ENCODE measurements around the gene SELENON. TPM values are rescaled to one million over a fixed set of nuclear protein-coding genes. Genes with fewer than 3 reads are reported as not detected.

Gene SELENON
- polyA plus RNA-seq, 2 of the 4 experiments (the other 2 are of a cell fraction): 16.6 to 41.1 TPM

GRCh38 chr1:25816112-25816718 lies 16.2 kb downstream of the SELENON start:
- ATAC-seq (no peak), DNase-seq (ENCODE audit: low read depth in 1 of 2, low spot score in 1 of 2) (no peak), FAIRE-seq (no peak)
- Histone ChIP-seq H3K27ac (no peak overlapping the region), H3K4me1 (peaks cover 12% of the 10 kb centered on the region), H3K9me3 (no peaks in the 10 kb centered on the region), H3K4me2 (no peak overlapping the region), H3K4me3 (no peak overlapping the region)
- 94% methylated on average over 14 of the region's 15 CpGs for WGBS (ENCODE audit: missing lambda C conversion rate)
- ChIA-PET CTCF (no interaction called here), POLR2A (no interaction called here)
- TF ChIP-seq KDM5A (IDR thresholded peaks at IDR 0.05) (no peak), ELK1 (IDR thresholded peaks at IDR 0.05; ENCODE audit: low read depth, low read length) (no peak), EHF (CRISPR knock-in tag; IDR thresholded peaks at IDR 0.05) (no peak), CBX2 (IDR thresholded peaks at IDR 0.05; ENCODE audit: borderline replicate concordance, low read depth) (no peak), CHD4 (IDR thresholded peaks at IDR 0.05; ENCODE audit: borderline replicate concordance) (no peak), RAD21 (conservative IDR thresholded peaks at IDR 0.05 in 1 of 2, IDR thresholded peaks at IDR 0.05 in 1 of 2) (no peak), CHD2 (IDR thresholded peaks at IDR 0.05; ENCODE audit: low read length, partially characterized antibody) (no peak), JUN (IDR thresholded peaks at IDR 0.05) (no peak), ESRRA (IDR thresholded peaks at IDR 0.05; ENCODE audit: borderline replicate concordance, low read length) (no peak), ZSCAN20 (CRISPR knock-in tag; IDR thresholded peaks at IDR 0.05) (no peak), GATA3 (IDR thresholded peaks at IDR 0.05; ENCODE audit: borderline replicate concordance) (no peak), RNF2 (IDR thresholded peaks at IDR 0.05; ENCODE audit: borderline replicate concordance, low read depth) (no peak), ZFP36 (IDR thresholded peaks at IDR 0.05; ENCODE audit: borderline replicate concordance, partially characterized antibody) (no peak)

- DNase-seq (ENCODE audit: low read depth in 1 of 2, low spot score in 1 of 2) (no peak), FAIRE-seq (no peak)
- no peak overlapping the region for H3K4me3 ChIP-seq
Measured at GRCh38 chr1:25817840-25818501, 18.0 kb downstream of the SELENON start.

More at GRCh38 chr1:25817840-25818501, 18.0 kb downstream of the SELENON start:
- WGBS (ENCODE audit: missing lambda C conversion rate): 49% methylated on average over 3 of the region's 8 CpGs
- 0 out of 6 replicates have a peak overlapping the region, but pooled peaks of 1 of the 2 experiments have one; percentile 13 for H3K27ac ChIP-seq
- ChIA-PET CTCF (interaction anchor here (1.0 kb wide), 1 partner anchor 181 kb away, joined by 3 read pairs; no protein-coding TSS in a partner anchor), POLR2A (no interaction called here)
- ATAC-seq: no peak
- no peak for TF ChIP-seq RFX5 (IDR thresholded peaks at IDR 0.05)
- TF ChIP-seq SMC3 (IDR thresholded peaks at IDR 0.05): no peak
- TF ChIP-seq HOXB5 (CRISPR knock-in tag; IDR thresholded peaks at IDR 0.05): no peak
- TF ChIP-seq RARB (CRISPR knock-in tag; IDR thresholded peaks at IDR 0.05): no peak
- no peak for TF ChIP-seq TFCP2L1 (CRISPR knock-in tag; IDR thresholded peaks at IDR 0.05)
- TF ChIP-seq HOXA7 (CRISPR knock-in tag; IDR thresholded peaks at IDR 0.05): no peak
- no peak for TF ChIP-seq ELK1 (IDR thresholded peaks at IDR 0.05; ENCODE audit: low read depth, low read length)
- TF ChIP-seq HDAC2 (IDR thresholded peaks at IDR 0.05): no peak
- TF ChIP-seq HEYL (CRISPR knock-in tag; IDR thresholded peaks at IDR 0.05): no peak
- TF ChIP-seq, protein P1, sequence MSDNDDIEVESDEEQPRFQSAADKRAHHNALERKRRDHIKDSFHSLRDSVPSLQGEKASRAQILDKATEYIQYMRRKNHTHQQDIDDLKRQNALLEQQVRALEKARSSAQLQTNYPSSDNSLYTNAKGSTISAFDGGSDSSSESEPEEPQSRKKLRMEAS (IDR thresholded peaks at IDR 0.05): no peak
- TF ChIP-seq ESRRA (IDR thresholded peaks at IDR 0.05; ENCODE audit: borderline replicate concordance, low read length): no peak
- TF ChIP-seq RAD21 (conservative IDR thresholded peaks at IDR 0.05 in 1 of 2, IDR thresholded peaks at IDR 0.05 in 1 of 2): no peak
- no peak for TF ChIP-seq RCOR1 (IDR thresholded peaks at IDR 0.05; ENCODE audit: low read depth, low read length)
- no peak for TF ChIP-seq BCL3 (IDR thresholded peaks at IDR 0.05)
- no peak for TF ChIP-seq KDM5A (IDR thresholded peaks at IDR 0.05)
- no peak for TF ChIP-seq BHLHE40 (IDR thresholded peaks at IDR 0.05; ENCODE audit: low read depth, low read length)
- no peak for TF ChIP-seq POLR2A (IDR thresholded peaks at IDR 0.05; ENCODE audit: low read length)
- TF ChIP-seq MYC (IDR thresholded peaks at IDR 0.05; ENCODE audit: borderline replicate concordance, low read length): no peak
- no peak for TF ChIP-seq POLR2AphosphoS2 (conservative IDR thresholded peaks at IDR 0.05; ENCODE audit: low read length)
- no peaks in the 10 kb centered on the region for H3K9me3 ChIP-seq
- H3K4me2 ChIP-seq: peak overlapping the region; percentile 83; the same call in 2 of the 3 replicates
- peaks cover 13% of the 10 kb centered on the region for H3K4me1 ChIP-seq
